ENCODE measurements around the gene ZSCAN20. TPM values are rescaled to one million over a fixed set of nuclear protein-coding genes. Genes with fewer than 3 reads are reported as not detected.

The ZSCAN20 gene
- polyA plus RNA-seq, 1 donor from 2014 or later, result 3.3 TPM

DNA sequence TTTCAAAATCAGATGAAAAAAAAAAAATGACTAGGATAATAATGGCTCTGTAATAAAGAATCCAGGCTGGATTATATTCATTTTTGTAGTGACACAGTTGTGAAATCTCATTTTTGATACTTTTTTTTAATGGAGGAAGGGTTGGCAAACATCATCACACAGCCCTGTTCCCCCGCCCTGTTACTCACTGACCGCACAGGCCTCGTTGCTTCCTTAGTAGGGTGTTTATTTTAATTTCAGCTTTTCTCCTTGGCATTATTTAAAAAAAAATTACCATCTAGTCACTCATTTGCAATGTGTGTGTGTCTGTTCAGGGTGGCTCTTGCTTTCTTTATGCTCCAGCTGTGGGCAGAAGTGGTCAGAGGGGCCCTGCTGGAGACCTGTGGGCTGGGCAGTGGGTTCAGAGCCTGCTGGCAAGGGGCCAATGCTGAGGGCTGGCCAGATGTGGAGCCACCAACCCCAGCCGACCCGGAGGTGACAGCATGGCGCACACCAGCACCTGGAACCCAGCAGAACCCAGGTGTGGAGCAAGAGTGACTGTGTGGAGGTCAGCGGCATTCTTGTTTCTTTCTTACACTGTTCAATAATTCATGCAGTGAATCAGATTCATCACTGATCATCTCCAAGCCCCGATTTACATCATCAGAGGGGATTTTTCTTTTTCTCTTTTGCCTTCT is 44.6 kb downstream of the ZSCAN20 start:
- Histone ChIP-seq H3K9ac (ENCODE audit: low read length) (no peak overlapping the region), H3K9me2 (ENCODE audit: insufficient read depth, low read length) (no peaks in the 10 kb centered on the region), H3K79me2 (replicated peaks; ENCODE audit: insufficient read depth, low read length) (no peaks in the 10 kb centered on the region), H3K4me3 (ENCODE audit: low read length) (no peak overlapping the region), H2AFZ (ENCODE audit: low read depth, low read length) (no peak overlapping the region), H3K27ac (ENCODE audit: low read length) (no peak overlapping the region), H3F3A (ENCODE audit: insufficient read depth, low read length, poor library complexity, severe bottlenecking) (no peaks in the 10 kb centered on the region), H3K27me3 (ENCODE audit: insufficient read depth, low read depth, low read length) (no peaks in the 10 kb centered on the region), H3K4me2 (ENCODE audit: low read length) (no peak overlapping the region), H3K9me3 (ENCODE audit: low read length) (no peaks in the 10 kb centered on the region), H4K20me1 (ENCODE audit: insufficient read depth) (no peaks in the 10 kb centered on the region), H3K36me3 (ENCODE audit: insufficient read depth, low read length) (no peaks in the 10 kb centered on the region)
- TF ChIP-seq, protein P1, sequence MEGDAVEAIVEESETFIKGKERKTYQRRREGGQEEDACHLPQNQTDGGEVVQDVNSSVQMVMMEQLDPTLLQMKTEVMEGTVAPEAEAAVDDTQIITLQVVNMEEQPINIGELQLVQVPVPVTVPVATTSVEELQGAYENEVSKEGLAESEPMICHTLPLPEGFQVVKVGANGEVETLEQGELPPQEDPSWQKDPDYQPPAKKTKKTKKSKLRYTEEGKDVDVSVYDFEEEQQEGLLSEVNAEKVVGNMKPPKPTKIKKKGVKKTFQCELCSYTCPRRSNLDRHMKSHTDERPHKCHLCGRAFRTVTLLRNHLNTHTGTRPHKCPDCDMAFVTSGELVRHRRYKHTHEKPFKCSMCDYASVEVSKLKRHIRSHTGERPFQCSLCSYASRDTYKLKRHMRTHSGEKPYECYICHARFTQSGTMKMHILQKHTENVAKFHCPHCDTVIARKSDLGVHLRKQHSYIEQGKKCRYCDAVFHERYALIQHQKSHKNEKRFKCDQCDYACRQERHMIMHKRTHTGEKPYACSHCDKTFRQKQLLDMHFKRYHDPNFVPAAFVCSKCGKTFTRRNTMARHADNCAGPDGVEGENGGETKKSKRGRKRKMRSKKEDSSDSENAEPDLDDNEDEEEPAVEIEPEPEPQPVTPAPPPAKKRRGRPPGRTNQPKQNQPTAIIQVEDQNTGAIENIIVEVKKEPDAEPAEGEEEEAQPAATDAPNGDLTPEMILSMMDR (IDR thresholded peaks at IDR 0.05; ENCODE audit: poor library complexity, severe bottlenecking), result no peak
- TF ChIP-seq MXI1 (conservative IDR thresholded peaks at IDR 0.05; ENCODE audit: poor library complexity, severe bottlenecking), result no peak
- TF ChIP-seq RAD21 (conservative IDR thresholded peaks at IDR 0.05), result no peak

DNA sequence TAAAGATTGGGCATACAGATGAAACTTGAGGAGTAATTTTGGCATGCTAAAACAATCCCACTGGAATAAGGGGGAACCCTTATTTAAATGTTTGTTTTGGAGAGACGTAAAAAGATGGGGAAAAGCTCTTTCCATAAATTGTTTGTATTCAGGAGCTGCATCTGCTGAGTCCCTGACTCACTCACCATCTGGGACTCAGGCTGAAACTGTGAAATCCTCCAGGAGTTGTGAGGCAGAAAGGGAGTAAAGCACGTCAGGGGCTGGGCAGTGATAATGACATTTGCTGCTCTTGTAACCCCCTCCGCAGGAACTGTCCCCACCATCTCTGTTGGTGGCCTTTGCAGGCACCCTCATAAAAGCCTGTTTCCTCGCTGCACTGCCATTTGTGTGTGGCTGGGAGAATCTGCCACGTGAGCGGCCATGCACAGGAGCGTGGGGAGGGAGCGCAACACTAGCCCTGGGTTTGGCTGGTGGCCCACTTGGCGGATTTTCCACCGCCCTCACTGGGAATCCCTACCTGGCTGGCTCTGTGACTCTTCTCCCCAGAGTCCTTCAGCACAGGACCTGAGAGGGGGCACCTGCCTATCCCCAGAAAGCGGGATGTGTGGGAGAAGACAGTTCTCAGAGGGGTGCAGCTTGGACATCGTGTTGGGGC is 45.3 kb downstream of the ZSCAN20 start:
- H3K4me2 ChIP-seq (ENCODE audit: low read length), result no peak overlapping the region
- H3K9me2 ChIP-seq (ENCODE audit: insufficient read depth, low read length), result no peaks in the 10 kb centered on the region
- no peaks in the 10 kb centered on the region for H3K27me3 ChIP-seq (ENCODE audit: insufficient read depth, low read depth, low read length)
- H4K20me1 ChIP-seq (ENCODE audit: insufficient read depth), result no peaks in the 10 kb centered on the region
- H3K27ac ChIP-seq (ENCODE audit: low read length), result no peak overlapping the region
- H3K4me3 ChIP-seq (ENCODE audit: low read length), result no peak overlapping the region
- H3K9me3 ChIP-seq (ENCODE audit: low read length), result no peaks in the 10 kb centered on the region
- no peaks in the 10 kb centered on the region for H3F3A ChIP-seq (ENCODE audit: insufficient read depth, low read length, poor library complexity, severe bottlenecking)
- TF ChIP-seq POLR2AphosphoS5 (IDR thresholded peaks at IDR 0.05) (no peak), EZH2 (IDR thresholded peaks at IDR 0.05; ENCODE audit: borderline replicate concordance, insufficient read depth, low read length, poor library complexity, severe bottlenecking) (no peak), EP300 (conservative IDR thresholded peaks at IDR 0.05; ENCODE audit: poor library complexity, severe bottlenecking) (no peak), MXI1 (conservative IDR thresholded peaks at IDR 0.05; ENCODE audit: poor library complexity, severe bottlenecking) (no peak), TAF1 (IDR thresholded peaks at IDR 0.05; ENCODE audit: low read depth) (no peak), SMC3 (conservative IDR thresholded peaks at IDR 0.05; ENCODE audit: poor library complexity) (no peak), RAD21 (conservative IDR thresholded peaks at IDR 0.05) (no peak)
- TF ChIP-seq, protein P2, sequence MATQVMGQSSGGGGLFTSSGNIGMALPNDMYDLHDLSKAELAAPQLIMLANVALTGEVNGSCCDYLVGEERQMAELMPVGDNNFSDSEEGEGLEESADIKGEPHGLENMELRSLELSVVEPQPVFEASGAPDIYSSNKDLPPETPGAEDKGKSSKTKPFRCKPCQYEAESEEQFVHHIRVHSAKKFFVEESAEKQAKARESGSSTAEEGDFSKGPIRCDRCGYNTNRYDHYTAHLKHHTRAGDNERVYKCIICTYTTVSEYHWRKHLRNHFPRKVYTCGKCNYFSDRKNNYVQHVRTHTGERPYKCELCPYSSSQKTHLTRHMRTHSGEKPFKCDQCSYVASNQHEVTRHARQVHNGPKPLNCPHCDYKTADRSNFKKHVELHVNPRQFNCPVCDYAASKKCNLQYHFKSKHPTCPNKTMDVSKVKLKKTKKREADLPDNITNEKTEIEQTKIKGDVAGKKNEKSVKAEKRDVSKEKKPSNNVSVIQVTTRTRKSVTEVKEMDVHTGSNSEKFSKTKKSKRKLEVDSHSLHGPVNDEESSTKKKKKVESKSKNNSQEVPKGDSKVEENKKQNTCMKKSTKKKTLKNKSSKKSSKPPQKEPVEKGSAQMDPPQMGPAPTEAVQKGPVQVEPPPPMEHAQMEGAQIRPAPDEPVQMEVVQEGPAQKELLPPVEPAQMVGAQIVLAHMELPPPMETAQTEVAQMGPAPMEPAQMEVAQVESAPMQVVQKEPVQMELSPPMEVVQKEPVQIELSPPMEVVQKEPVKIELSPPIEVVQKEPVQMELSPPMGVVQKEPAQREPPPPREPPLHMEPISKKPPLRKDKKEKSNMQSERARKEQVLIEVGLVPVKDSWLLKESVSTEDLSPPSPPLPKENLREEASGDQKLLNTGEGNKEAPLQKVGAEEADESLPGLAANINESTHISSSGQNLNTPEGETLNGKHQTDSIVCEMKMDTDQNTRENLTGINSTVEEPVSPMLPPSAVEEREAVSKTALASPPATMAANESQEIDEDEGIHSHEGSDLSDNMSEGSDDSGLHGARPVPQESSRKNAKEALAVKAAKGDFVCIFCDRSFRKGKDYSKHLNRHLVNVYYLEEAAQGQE (IDR thresholded peaks at IDR 0.05; ENCODE audit: borderline replicate concordance), result no peak
- TF ChIP-seq, protein P1 (IDR thresholded peaks at IDR 0.05; ENCODE audit: poor library complexity, severe bottlenecking), result no peak
- no peaks in the 10 kb centered on the region for H3K79me2 ChIP-seq (replicated peaks; ENCODE audit: insufficient read depth, low read length)
- H3K36me3 ChIP-seq (ENCODE audit: insufficient read depth, low read length), result peaks cover 2% of the 10 kb centered on the region
- H3K9ac ChIP-seq (ENCODE audit: low read length), result no peak overlapping the region
- no peak overlapping the region for H2AFZ ChIP-seq (ENCODE audit: low read depth, low read length)

All from neural cell (in vitro differentiated cells).